HS-27A (cell line): ENCODE data around the gene MYB.
A peak's percentile ranks its signal among the peaks of the same experiment; 100 is the strongest.
"Not testable (repeated sequence)": the region's sequence is repeated elsewhere in the genome, so short reads cannot be mapped to it uniquely, and the experiment has no call there.

Experiments
- DNase-seq: peaks from one replicate; pipeline ENCODE4 v3.0.0-alpha.2; 2012; ENCODE audit warnings: low read depth, missing footprints

The MYB gene

GRCh38 chr6:135180542-135181332, at the start of gene MYB:
Gene MYB, plus strand, starts transcription at chr6:135181308. Its CDS starts 206 bp downstream, at chr6:135181514.
- peak; percentile 35 for DNase-seq

GRCh38 chr6:135132776-135133175, 48.3 kb upstream of the MYB start:
- no peak for DNase-seq

DNA sequence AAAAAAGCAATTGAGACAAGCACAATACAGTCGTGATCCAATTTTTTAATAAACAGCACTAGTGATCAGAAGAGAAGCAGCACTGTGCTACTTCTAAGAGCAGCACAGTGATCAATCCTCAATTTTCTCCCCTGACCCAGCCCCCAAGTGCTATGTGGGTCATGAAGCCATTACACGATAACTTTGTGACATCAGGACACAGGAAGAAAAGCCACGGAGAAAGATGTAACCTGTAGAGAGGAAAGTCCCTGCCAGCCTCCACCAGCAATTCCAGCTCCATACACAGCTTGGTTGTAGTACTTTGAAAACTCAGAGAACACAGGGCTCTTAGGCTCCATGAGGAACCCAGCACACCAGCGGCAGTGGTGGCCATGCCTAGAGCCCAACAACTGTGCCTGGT, 45.3 kb upstream of the MYB start:
- no peak for DNase-seq

GRCh38 chr6:135137826-135138225, 43.3 kb upstream of the MYB start:
- no peak for DNase-seq

GRCh38 chr6:135141182-135141581, 39.9 kb upstream of the MYB start:
- no peak for DNase-seq

DNA sequence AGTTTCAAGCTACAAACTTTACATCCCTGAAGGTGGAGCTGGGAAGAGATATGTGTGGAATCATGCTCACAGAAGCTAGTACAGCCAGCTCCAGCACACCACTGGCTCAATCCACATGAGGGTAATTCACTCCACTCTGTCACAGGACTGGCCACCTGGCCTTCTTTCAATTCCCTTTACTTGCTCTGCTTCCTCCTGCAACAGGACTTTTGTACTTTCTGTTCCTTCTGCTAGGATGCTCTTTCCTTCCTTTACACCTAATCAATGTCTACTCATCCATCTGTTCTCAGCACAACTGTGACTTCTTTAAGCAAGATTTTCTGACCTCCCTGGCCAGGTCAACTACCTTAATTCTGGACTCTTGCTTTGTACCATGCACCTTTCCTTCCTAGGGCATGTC, 39.4 kb upstream of the MYB start:
- no peak for DNase-seq

DNA sequence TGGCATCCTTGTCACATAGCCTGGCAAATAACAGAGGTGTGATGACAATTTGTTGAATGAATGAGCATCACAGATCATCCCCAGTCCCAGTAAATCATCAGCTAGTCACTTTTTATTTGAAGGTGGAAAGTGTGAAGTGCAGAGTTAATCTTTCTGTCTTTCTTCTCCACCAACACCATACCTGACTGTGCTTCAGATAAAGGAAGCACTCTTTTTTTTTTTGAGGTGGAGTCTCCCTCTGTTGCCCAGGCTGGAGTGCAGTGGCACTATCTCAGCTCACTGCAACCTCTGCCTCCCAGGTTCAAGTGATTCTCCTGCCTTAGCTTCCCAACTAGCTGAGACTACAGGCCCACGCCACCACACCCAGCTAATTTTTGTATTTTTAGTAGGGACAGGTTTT, 38.9 kb upstream of the MYB start:
- not testable (repeated sequence) for DNase-seq

GRCh38 chr6:135144673-135145062, 36.4 kb upstream of the MYB start:
- DNase-seq: no peak

GRCh38 chr6:135145063-135145800, 35.9 kb upstream of the MYB start:
- DNase-seq: peak; percentile 11

GRCh38 chr6:135146162-135146934, 34.8 kb upstream of the MYB start:
- no peak for DNase-seq

GRCh38 chr6:135147637-135148592, 33.2 kb upstream of the MYB start:
- no peak for DNase-seq

- no peak for DNase-seq
These were observed 32.2 kb upstream of the MYB start for GRCh38 chr6:135148889-135149288.

DNA sequence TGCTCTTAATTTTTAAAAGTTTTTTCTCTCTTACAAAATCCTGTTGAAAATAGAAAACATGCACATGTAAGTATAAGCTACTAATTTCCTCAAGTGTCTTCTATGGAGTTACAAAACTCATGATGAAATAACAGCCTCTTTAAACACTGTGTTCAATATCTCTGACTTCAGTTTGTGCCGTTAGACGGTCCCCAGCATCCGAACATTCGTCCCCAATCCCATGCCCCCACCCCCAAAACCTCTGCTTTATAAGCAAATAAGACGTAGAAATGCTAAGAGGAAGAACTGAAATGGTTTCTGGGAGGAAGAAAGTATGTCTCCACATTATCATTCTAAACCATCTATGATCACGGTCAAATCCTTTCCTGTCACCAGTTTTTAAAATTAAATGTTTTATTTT, 31.7 kb upstream of the MYB start:
- no peak for DNase-seq

- DNase-seq: not testable (repeated sequence)
These were observed 30.6 kb upstream of the MYB start for GRCh38 chr6:135150481-135150880.

DNA sequence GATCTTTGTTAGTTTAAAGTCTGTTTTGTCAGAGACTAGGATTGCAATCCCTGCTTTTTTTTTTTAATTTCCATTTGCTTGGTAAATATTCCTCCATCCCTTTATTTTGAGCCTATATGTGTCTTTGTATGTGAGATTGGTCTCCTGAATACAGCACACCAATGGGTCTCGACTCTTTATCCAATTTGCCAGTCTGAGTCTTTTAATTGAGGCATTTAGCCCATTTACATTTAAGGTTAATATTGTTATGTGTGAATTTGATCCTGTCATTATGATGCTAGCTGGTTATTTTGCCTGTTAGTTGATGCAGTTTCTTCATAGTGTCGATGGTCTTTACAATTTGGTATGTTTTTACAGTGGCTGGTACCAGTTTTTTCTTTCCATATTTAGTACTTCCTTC, 27.0 kb upstream of the MYB start:
- DNase-seq: not testable (repeated sequence)

- DNase-seq: no peak
These were observed 22.7 kb upstream of the MYB start for GRCh38 chr6:135158397-135158796.

DNA sequence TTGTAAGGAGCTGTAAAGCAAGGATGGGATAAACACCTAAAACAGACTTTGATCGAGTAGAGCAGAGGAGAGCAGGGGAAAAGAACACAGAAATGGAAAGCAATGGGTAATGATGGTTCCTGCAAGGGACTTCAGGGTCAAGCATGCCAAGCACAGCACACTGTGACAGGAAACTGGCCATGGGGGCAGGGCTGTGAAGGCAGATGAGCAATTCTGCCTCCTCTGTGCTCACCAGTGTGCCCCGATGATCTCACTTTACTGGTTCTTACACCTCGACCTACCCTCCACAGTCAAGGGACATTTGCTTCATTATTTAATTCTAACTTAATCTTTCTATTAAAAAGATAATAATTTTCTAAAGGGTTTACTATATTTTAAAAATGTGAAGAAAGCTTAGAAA, 21.6 kb upstream of the MYB start:
- no peak for DNase-seq

GRCh38 chr6:135161411-135162395, 19.4 kb upstream of the MYB start:
- no peak for DNase-seq

GRCh38 chr6:135162678-135163439, 18.2 kb upstream of the MYB start:
- DNase-seq: peak; percentile 24

DNA sequence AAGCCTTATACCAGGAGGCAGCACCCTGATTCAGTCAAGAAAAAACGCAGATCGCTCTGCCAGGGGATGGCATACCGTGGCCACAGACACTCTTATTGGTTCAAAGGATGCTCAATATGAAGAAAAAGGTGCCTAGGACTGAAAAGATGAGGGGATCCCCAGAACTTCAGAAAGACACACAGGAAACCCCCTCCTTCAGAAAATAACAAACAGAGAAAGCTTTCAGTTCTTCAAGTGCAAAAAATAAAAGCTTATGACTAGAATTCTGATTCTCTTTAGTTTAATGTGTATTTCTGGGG, 17.7 kb upstream of the MYB start:
- no peak for DNase-seq
